ENCODE measurements around the gene EVI2A. TPM values are rescaled to one million over a fixed set of nuclear protein-coding genes. Genes with fewer than 3 reads are reported as not detected.
A peak's percentile ranks its signal among the peaks of the same experiment; 100 is the strongest.
"Not testable (repeated sequence)": the region's sequence is repeated elsewhere in the genome, so short reads cannot be mapped to it uniquely, and the experiment has no call there.

The EVI2A gene, protein sequence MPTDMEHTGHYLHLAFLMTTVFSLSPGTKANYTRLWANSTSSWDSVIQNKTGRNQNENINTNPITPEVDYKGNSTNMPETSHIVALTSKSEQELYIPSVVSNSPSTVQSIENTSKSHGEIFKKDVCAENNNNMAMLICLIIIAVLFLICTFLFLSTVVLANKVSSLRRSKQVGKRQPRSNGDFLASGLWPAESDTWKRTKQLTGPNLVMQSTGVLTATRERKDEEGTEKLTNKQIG
- 5.0 TPM for total RNA-seq

- DNase-seq = peak; percentile 19
These were observed at the start of gene EVI2A for GRCh38 chr17:31321481-31321880. Gene EVI2A (minus strand): TSS chr17:31321622. CDS start chr17:31319013, 2,609 bp downstream.

DNA sequence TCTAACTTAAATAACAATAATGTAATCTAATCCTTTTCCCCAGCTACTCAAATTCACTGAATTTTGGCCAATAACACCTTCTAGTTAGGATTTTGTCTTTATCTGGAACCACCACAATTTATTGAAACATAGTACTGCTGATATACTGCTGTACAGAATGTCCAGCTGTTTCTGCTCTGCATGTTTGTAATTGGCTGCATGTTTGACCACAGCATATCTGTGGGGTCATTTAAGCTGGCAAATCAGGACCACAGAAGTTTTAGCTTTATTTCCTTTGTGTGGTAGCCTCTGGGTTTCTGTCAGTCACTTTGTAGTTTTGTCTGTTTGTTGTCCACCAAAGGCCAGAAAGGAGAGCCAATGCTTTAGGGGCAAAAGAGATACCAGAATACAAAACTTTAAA lies 47.8 kb upstream of the EVI2A start:
- DNase-seq = no peak

GRCh38 chr17:31366088-31366487 lies 44.7 kb upstream of the EVI2A start:
- no peak for DNase-seq

DNA sequence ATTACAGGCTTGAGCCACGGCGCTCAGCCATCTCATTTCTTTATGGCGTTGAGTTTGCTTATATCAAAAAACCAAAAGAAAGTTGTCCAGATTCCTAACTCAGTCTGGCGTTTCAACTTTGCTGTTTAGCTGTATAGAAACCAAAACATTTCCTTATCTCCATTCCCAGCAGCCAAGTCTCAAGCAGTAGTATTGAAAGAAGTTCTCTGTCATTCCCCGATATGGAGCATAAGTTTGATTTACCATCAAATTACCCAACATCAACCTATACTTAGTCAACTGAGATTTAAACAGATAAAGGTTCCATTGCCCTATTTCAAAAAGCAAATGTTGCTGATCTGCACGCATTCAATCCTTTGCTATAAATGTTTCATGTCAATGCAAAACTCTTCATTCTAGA lies 42.6 kb upstream of the EVI2A start:
- no peak for DNase-seq

- no peak for DNase-seq
These were observed 36.5 kb upstream of the EVI2A start for GRCh38 chr17:31357839-31358394.

DNA sequence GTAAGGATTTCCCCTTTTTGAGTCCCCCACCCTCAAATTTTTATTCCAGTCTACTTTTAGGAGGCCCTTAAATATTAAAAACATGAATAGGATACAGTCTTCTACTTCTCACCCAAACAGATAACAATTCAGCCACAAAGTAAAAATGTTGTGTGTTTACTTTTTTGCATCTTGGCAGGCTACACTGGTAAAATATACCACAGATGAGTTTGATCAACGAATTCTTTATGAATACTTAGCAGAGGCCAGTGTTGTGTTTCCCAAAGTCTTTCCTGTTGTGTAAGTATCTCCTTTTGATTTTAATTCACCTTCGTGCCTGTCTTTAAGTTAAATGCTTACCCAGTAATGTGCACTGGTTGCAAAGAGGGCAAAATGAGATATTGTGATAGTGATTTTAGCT lies 35.7 kb upstream of the EVI2A start:
- DNase-seq = no peak

- DNase-seq = no peak
These were observed 34.5 kb upstream of the EVI2A start for GRCh38 chr17:31355935-31356334.

- DNase-seq = no peak
These were observed 28.0 kb upstream of the EVI2A start for GRCh38 chr17:31349454-31349853.

DNA sequence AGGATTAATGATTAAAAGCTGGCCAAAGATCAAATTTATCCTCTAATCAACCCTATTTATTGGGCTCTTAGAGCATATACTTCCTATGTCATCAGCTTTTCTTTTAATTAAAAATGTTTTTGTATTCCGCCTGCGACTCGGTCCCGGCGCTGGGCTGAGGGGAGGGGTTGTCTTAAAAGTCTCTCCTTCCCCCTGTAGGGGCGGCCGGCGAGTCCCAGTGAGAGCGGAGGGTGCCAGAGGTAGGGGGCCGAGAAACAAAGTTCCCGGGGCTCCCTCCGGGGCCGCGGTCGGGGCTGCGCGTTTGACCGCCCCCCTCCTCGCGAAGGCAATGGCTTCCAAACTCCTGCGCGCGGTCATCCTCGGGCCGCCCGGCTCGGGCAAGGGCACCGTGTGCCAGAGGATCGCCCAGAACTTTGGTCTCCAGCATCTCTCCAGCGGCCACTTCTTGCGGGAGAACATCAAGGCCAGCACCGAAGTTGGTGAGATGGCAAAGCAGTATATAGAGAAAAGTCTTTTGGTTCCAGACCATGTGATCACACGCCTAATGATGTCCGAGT lies 23.8 kb upstream of the EVI2A start:
- not testable (repeated sequence) for DNase-seq

DNA sequence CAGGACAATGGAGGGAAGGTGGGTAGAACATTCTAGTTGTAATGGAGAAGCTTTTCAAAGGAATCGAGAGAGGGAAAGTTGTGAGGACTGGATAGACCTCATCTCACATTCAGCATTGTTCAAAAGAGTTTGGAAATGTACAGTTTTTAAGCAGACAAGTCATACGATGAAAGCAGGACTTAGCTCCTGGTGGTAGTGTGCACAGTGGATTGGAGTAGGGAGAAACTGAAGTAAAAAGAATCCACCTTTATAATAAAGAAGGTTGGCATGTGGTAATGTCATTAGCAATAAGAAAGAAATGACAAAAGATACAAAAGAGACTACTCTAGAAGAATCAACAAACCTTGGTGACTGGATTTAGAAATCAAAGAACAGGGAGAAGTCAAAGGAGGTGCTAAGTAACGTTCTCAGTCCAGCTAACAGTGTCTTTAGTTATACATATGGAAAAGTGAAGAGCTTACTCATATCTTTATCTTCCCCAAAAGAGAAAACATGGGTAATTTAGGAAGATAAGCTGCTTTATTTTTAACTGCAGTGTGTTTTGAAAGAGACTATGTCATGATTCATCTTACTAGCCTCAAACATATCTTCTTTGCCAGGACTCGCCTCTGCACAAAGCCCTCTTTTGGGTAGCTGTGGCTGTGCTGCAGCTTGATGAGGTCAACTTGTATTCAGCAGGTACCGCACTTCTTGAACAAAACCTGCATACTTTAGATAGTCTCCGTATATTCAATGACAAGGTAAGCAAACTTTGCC lies 18.7 kb upstream of the EVI2A start:
- peak; percentile 12 for DNase-seq

DNA sequence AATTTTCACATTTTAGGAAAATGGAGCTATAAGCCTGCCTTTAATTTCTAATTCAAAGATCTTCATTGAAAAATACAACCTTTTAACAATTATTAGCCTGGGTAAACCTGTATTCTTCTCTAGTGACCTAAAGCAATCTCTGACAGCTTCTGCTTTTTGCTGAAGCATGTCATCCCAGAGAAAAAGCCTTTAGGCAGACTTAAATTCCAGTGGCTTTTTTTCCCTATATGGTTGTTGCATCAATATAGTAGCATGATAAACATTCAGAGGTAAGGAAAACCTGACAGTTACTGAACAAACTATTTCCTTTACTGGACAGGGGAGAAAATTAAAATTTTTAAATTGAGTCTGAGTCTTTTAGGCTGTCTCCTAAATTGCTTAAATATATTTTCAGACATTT lies 7.8 kb upstream of the EVI2A start:
- no peak for DNase-seq

- no peak for DNase-seq
These were observed 6.7 kb upstream of the EVI2A start for GRCh38 chr17:31328160-31328535.

DNA sequence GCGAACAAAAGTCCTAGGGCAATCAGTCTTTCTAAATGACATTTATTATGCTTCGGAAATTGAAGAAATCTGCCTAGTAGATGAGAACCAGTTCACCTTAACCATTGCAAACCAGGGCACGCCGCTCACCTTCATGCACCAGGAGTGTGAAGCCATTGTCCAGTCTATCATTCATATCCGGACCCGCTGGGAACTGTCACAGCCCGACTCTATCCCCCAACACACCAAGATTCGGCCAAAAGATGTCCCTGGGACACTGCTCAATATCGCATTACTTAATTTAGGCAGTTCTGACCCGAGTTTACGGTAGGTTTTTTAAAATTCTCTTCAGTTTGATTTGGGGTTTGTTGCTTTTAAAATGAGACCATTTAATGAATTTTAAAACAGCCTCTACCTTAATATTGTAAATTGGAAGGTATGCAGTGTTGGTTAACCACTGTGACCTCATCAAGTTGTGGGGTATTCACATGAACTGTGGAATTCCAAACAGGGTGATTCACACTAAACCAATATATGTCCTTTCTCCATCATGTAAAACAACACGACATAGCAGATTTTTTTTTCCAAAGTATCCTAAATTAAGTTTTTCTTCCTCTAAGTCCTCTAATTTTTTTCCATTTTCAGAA lies 6.2 kb upstream of the EVI2A start:
- DNase-seq = no peak

DNA sequence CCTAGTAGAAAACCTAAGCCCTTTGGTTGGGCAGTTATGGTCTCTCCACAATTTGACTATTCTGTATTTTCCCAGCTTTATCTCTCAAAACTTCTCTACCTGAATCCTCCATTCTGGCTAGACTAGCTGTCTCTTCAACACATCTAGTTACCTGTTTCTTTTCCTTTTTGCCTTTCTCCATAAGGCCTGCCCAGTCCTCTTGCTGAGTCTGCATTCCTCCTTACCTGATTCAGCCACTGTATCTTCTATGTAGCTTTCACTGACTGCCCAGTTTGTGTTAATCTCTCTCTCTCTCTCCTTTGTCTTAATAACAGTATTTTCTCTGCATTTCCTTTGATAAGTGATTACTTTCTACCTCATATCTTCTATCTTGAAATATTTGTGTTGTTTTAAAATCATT lies 2.1 kb upstream of the EVI2A start:
- DNase-seq = no peak

DNA sequence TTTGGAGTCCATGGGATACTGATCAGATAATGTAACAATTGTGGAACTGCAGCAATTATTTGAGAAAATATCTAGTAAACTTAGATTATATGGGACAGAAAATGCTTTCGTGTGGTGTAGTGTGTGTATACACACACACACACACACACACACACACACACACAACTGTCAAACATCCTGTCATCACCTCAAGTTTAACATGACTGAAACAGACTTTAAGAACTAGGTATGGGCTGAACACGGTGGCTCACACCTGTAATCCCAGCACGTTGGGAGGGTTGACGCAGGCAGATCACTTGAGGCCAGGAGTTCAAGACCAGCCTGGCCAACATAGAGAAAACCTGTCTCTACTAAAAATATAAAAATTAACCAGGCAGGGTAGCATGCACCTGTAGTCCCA lies 544 bp upstream of the EVI2A start:
- DNase-seq = no peak

GRCh38 chr17:31320791-31321190 lies 631 bp downstream of the EVI2A start:
- no peak for DNase-seq

DNA sequence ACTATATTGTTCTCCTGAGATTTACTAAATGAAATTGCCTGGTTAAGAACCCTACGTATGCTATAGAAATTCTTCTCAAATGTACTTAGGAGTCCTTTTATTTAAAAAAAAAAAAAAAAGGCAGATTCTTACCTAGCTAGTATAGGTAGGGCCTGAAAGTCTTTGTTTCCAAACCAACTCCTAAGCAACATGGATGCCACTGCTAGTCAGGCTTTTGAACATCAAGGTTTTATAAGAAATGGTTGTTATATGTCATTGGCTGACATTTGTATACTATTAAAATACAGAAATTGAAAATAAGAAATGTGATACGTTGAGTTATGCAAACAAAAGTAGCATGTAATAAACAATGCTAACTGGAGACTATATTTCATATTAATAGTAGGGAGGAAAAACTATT lies 1.2 kb downstream of the EVI2A start:
- DNase-seq = no peak

- no peak for DNase-seq
These were observed 2.4 kb downstream of the EVI2A start for GRCh38 chr17:31318851-31319661.

DNA sequence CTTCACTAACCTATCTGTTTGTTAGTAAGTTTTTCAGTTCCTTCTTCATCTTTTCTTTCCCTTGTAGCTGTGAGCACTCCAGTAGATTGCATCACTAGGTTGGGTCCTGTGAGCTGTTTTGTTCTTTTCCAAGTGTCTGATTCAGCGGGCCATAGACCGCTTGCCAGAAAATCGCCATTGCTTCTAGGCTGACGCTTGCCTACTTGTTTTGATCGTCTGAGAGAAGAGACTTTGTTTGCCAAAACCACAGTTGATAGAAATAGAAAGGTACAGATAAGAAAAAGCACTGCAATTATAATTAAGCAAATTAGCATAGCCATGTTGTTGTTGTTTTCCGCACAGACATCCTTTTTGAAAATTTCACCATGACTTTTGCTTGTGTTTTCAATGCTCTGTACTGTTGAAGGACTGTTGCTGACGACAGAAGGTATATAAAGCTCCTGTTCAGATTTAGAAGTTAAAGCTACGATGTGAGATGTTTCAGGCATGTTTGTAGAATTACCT lies 3.1 kb downstream of the EVI2A start:
- DNase-seq = peak; percentile 68

DNA sequence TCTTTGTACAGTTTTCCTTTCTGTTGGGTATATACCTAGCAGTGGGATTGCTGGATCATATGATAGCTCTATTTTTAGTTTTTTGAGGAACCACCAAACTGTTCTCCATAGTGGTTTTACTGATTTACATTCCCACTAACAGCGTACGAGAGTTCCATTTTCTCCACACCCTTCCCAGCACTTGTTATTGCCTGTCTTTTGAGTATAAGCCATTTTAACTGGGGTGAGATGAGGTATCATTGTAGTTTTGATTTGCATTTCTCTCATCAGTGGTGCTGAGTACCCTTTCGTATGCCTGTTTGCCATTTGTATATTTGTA lies 6.7 kb downstream of the EVI2A start:
- no peak for DNase-seq

DNA sequence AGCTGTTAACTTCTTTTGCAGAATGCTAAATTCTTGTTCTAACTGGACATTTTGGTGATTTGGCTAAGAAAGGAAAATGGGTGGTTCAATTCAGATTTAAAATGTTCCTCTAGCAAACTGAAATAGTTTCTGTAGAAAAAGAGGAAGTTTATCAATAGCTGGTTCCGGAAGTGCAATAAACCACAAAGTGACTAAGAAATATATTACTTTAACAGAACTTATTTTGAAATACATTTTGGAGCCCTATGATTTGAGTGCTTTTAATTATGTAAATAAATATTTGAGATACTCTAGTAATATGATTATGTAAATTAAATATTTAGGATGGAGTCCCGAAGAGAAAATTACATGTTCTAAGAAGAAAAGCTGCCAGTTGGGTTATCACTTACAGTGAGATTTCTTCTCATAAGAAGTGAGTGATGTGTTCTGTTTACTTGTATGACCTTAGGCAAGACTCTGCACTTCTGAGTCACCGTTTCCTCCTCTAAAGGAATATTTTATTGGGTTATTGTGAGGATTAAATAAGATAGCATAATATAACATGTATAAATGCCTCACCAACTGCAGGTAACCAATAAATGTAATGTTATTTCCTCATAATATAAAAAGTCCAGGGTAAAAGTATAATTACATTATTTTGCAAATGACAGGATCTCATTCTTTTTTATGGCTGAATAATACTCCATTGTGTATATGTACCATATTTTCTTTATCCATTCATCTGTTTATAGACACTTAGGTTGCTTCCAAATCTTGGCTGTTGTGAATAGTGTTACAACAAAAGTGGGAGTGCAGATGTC lies 7.2 kb downstream of the EVI2A start, which contains the start of gene EVI2B:
Gene EVI2B (minus strand): TSS at position 73 of the 800 bp plus-strand sequence. CDS start 8,445 bp downstream, outside the sequence.
- DNase-seq = no peak

Data from occipital lobe (tissue), 2 donors.